ENCODE measurements around the gene THADA. TPM values are rescaled to one million over a fixed set of nuclear protein-coding genes. Genes with fewer than 3 reads are reported as not detected.

THADA gene
- total RNA-seq, 2 donors from 2014 or later = 36.3 to 36.9 TPM

DNA sequence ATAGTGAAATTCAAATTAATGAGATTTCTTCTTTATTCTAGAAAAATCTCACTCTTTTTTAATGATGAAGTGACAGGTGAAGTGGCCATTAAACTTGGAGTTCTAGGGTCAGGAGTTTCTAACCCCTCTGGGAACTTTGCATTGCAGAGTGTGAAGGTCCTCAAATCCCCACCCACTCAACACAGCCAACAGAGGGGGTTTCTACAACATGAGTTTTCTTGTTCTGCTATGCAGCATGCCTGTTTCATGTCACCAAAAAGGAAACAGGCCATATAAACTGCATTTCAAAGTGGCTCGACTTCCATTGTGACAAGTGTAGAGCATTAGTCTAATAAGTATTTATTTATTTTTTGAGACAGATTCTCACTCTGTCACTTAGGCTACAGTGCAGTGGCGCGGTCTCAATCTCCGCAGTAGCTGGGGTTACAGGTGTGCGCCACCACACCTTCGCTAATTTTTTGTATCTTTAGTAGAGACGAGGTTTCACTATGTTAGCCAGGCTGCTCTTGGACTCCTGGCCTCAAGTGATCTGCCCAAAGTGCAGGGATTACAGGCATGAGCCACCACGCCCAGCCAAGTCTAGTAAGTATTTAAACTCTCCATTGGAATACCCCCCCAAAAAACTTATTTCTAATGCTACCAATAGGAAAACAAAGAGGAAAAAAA, 223.3 kb downstream of the THADA start:
- peaks cover 5% of the 10 kb centered on the region for H3K4me1 Mint-ChIP-seq
- H3K27ac Mint-ChIP-seq = no peak overlapping the region
- H3K36me3 Mint-ChIP-seq (ENCODE audit: low read depth) = peaks cover 11% of the 10 kb centered on the region
- H3K9me3 Mint-ChIP-seq = no peaks in the 10 kb centered on the region
- H3K27me3 Mint-ChIP-seq = no peaks in the 10 kb centered on the region
- H3K4me3 Mint-ChIP-seq = no peak overlapping the region
- ATAC-seq (replicated peaks) = no peak

DNA sequence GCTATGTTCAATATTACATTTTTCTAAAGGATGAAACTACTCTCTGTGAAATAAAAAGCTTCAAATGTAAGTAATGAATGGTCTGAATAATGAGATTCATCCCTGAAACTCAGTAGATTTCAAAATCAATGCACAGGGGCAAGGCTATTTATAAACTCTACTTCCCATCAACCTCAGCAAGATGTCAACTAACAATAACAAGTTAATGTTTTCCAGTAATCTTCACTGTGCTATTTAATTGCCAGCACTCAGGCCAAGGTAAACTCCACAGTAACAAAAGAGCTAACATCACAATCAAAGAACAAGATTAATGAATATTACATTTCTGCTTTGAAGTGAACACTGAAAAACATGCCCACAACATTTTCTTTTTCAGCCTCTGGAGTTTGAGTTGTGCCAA, 225.1 kb downstream of the THADA start:
- Mint-ChIP-seq H3K4me1 (no peaks in the 10 kb centered on the region), H3K27me3 (no peaks in the 10 kb centered on the region), H3K4me3 (no peak overlapping the region), H3K27ac (no peak overlapping the region), H3K9me3 (no peaks in the 10 kb centered on the region), H3K36me3 (ENCODE audit: low read depth) (peaks cover 6% of the 10 kb centered on the region)
- no peak for ATAC-seq (replicated peaks)

GRCh38 chr2:43370146-43370545, 225.7 kb downstream of the THADA start:
- ATAC-seq (replicated peaks) = no peak
- Mint-ChIP-seq H3K27ac (no peak overlapping the region), H3K4me3 (no peak overlapping the region), H3K36me3 (ENCODE audit: low read depth) (peaks cover 6% of the 10 kb centered on the region), H3K27me3 (no peaks in the 10 kb centered on the region), H3K4me1 (no peaks in the 10 kb centered on the region), H3K9me3 (no peaks in the 10 kb centered on the region)

DNA sequence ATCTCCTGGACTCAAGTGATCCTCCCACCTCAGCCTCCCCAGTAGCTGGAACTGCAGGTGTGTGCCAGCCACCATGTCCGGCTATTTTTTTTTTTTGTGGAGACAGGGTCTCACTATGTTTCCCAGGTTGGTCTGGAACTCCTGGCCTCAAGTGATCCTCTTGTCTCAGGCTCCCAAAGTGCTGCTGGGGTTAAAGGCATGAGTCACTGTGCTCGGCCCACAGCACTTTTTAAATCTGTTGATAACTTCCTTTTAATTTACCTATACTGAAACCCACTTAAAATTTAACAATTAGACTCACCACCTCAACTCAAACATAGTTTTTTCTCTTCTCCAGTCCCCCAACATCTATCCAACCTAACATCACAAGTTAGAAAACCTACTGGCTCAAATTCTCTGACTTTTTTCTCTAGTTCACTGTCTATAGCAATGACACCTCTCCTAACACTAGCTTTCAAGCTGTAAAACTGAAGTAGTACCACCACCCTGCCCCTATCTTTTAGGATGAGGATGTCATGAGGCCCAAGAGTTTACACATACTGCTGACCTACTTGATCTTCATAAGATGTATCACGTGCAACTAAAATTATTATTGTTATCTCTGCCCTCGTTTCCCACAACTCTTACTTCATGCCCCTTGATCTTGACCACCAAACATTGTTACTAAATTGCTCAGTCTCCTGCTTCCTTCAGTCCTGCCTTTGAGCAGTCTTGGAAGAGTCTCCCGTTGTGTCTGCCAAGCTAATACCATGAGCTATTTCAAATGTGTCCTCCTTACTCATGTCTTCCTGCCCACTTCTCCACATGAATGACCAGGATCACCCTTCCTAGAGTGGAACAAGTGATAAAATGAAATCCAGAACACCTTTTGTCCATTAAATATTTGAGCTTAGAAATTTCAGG, 227.1 kb downstream of the THADA start:
- Mint-ChIP-seq H3K27ac (peak overlapping the region; percentile 11), H3K27me3 (no peaks in the 10 kb centered on the region), H3K4me1 (no peaks in the 10 kb centered on the region), H3K9me3 (no peaks in the 10 kb centered on the region), H3K36me3 (ENCODE audit: low read depth) (peaks cover 6% of the 10 kb centered on the region), H3K4me3 (no peak overlapping the region)
- no peak for ATAC-seq (replicated peaks)

GRCh38 chr2:43367012-43367782, 228.6 kb downstream of the THADA start:
- Mint-ChIP-seq H3K36me3 (ENCODE audit: low read depth) (peaks cover 14% of the 10 kb centered on the region), H3K4me1 (no peaks in the 10 kb centered on the region), H3K4me3 (no peak overlapping the region), H3K27ac (no peak overlapping the region), H3K9me3 (no peaks in the 10 kb centered on the region), H3K27me3 (no peaks in the 10 kb centered on the region)
- ATAC-seq (replicated peaks) = no peak

- Mint-ChIP-seq H3K4me1 (no peaks in the 10 kb centered on the region), H3K4me3 (no peak overlapping the region), H3K27me3 (no peaks in the 10 kb centered on the region), H3K36me3 (ENCODE audit: low read depth) (peaks cover 8% of the 10 kb centered on the region), H3K9me3 (no peaks in the 10 kb centered on the region), H3K27ac (no peak overlapping the region)
- no peak for ATAC-seq (replicated peaks)
Measured at GRCh38 chr2:43363120-43363519, 232.7 kb downstream of the THADA start.

DNA sequence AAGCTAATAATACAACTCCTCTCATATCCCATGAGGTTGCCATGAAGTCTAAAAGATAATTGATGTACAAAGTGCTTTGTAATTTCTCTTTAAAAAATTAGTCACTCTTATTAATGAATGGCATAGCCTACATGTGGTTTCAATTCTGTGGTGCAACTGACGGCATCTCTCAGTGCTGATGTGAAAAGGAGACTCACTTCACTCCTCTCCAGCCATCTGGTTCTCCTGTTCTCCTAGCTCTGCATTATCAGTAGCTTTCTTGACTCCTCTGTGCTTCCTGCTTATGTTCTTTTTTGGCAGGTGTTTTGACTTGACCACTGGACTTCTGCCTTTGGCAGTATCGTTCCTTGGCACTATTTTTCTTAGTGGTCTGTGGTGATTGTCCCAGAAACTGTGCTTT, 234.6 kb downstream of the THADA start:
- H3K27ac Mint-ChIP-seq = no peak overlapping the region
- no peaks in the 10 kb centered on the region for H3K27me3 Mint-ChIP-seq
- no peaks in the 10 kb centered on the region for H3K4me1 Mint-ChIP-seq
- peaks cover 8% of the 10 kb centered on the region for H3K36me3 Mint-ChIP-seq (ENCODE audit: low read depth)
- no peaks in the 10 kb centered on the region for H3K9me3 Mint-ChIP-seq
- H3K4me3 Mint-ChIP-seq = no peak overlapping the region
- ATAC-seq (replicated peaks) = peak; percentile 52

DNA sequence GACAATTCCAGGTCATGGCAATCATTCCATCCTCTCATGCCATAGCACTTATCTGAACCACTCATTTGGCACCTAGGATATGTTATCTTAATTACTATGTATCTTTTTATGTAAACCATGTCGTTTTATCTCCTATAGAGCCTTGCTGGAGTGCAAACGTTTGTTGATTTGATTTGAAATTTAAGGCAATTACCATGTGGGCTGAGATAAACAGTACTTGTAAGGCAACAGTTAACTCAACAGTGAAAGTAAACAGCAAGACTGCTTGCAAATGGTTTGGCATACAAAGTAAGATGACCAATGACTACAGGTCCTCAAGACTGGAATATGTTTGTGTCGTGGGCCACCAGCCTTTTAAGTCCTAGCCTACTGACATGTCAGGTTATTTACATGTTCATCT, 235.7 kb downstream of the THADA start:
- Mint-ChIP-seq H3K27me3 (no peaks in the 10 kb centered on the region), H3K9me3 (no peaks in the 10 kb centered on the region), H3K36me3 (ENCODE audit: low read depth) (peaks cover 8% of the 10 kb centered on the region), H3K4me1 (no peaks in the 10 kb centered on the region), H3K27ac (no peak overlapping the region), H3K4me3 (no peak overlapping the region)
- ATAC-seq (replicated peaks) = no peak

GRCh38 chr2:43358410-43359201, 237.2 kb downstream of the THADA start:
- Mint-ChIP-seq H3K9me3 (no peaks in the 10 kb centered on the region), H3K27me3 (no peaks in the 10 kb centered on the region), H3K4me3 (no peak overlapping the region), H3K27ac (no peak overlapping the region), H3K36me3 (ENCODE audit: low read depth) (peaks cover 8% of the 10 kb centered on the region), H3K4me1 (no peaks in the 10 kb centered on the region)
- ATAC-seq (replicated peaks) = no peak

DNA sequence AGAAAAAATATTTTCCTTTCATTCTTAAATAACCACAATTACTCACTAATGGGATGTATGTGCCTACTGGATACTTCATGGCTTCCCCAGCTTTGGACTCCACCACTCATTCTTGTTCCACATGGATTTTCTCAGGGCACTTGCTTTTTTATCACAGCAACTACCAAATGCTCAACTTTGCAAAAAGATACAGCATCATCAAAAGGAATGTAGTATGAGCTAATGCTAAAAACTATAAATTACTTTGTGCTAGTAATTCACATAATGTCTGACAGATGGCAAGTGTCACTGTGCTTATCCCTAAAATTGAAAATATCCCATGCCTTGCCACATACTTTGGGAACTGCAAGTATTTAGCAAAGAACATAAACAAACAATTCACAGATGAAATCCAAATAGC, 239.1 kb downstream of the THADA start:
- ATAC-seq (replicated peaks) = no peak
- Mint-ChIP-seq H3K27me3 (no peaks in the 10 kb centered on the region), H3K27ac (no peak overlapping the region), H3K9me3 (no peaks in the 10 kb centered on the region), H3K36me3 (ENCODE audit: low read depth) (no peaks in the 10 kb centered on the region), H3K4me1 (no peaks in the 10 kb centered on the region), H3K4me3 (no peak overlapping the region)

DNA sequence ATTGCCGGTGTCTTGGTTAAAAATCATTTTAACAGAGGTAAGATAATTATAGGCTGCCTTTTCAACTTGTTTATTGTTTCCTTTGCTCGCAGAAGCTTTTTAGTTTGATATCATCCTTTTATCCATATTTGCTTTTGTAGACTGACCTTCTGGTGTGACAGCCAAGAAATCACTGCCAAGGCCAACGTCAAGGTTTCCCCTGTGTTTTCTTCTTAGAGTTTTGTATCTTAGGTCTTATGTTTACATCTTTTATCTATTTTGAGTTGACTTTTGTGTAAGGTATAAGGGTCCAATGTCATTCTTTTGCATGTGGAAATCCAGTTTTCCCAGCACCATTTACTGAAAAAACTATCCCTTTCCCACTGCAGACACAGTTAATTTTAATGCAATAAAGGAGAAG, 240.4 kb downstream of the THADA start:
- Mint-ChIP-seq H3K27me3 (no peaks in the 10 kb centered on the region), H3K9me3 (no peaks in the 10 kb centered on the region), H3K27ac (no peak overlapping the region), H3K4me1 (no peaks in the 10 kb centered on the region), H3K36me3 (ENCODE audit: low read depth) (no peaks in the 10 kb centered on the region), H3K4me3 (no peak overlapping the region)
- no peak for ATAC-seq (replicated peaks)

DNA sequence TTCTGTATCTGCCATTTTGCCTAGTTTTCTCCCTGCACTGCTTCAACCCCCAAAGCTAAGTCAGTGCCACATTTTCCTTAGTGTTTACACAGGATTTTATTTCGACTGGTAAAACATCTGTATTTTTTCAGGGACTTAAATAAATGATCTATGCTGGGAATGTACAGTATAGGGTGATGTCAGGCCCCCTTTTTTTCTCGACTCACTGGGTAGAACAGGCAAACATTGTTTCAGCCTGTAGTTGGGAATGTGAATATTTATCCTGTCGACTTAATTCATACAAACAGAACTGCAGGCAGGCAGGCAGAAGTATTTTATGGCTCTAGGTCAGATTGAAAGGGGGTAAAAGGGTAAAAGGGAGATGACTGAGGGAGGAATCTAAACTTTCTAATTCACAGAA, 245.9 kb downstream of the THADA start:
- Mint-ChIP-seq H3K4me3 (no peak overlapping the region), H3K9me3 (no peaks in the 10 kb centered on the region), H3K4me1 (no peaks in the 10 kb centered on the region), H3K27ac (no peak overlapping the region), H3K36me3 (ENCODE audit: low read depth) (peaks cover 10% of the 10 kb centered on the region), H3K27me3 (no peaks in the 10 kb centered on the region)
- no peak for ATAC-seq (replicated peaks)

DNA sequence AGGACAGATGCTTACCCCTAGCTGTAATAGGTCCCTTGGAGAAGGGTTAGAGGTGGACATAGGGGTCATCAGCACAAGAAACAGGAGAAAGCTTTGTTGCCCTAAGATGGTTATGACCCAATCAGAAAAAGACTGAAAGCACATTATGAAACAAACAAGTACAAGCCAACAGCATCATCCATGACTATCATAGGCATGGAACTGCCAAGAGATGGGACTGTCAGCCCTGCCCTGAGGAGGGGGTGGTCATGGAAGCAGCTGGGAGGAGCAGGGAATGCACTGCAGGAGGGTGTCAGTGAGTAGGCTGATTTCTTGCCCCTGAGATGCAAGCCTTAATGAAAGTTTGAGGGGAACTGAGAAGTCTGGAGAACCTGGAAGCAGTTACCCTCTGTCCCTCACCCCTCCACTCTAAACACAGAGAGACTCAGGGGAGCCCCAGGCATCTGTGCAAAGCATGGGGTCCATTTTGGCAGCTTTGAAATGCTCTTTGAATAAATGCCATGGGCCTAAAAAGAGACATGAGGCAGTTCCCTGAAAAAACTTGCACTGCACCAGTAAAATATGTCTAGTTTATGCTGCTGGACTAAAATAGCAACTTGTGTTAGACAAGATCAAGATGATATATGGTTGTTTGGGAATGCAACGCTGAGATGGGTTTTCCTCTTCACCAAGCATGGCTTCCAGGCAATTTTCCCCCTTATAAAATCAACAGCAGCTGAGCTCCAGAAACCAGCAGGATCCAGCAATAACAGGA, 246.8 kb downstream of the THADA start:
- Mint-ChIP-seq H3K36me3 (ENCODE audit: low read depth) (peaks cover 13% of the 10 kb centered on the region), H3K27me3 (no peaks in the 10 kb centered on the region), H3K4me1 (no peaks in the 10 kb centered on the region), H3K4me3 (no peak overlapping the region), H3K9me3 (no peaks in the 10 kb centered on the region), H3K27ac (no peak overlapping the region)
- no peak for ATAC-seq (replicated peaks)
